Ecto neural progenitor cell (in vitro differentiated cells): ENCODE measurements around the gene RNF167.

ENCODE experiments used
- DNase-seq: peaks from one replicate; pipeline ENCODE4 v3.0.0-alpha.2; 2018; ENCODE audit warnings: low spot score

Gene RNF167

DNA sequence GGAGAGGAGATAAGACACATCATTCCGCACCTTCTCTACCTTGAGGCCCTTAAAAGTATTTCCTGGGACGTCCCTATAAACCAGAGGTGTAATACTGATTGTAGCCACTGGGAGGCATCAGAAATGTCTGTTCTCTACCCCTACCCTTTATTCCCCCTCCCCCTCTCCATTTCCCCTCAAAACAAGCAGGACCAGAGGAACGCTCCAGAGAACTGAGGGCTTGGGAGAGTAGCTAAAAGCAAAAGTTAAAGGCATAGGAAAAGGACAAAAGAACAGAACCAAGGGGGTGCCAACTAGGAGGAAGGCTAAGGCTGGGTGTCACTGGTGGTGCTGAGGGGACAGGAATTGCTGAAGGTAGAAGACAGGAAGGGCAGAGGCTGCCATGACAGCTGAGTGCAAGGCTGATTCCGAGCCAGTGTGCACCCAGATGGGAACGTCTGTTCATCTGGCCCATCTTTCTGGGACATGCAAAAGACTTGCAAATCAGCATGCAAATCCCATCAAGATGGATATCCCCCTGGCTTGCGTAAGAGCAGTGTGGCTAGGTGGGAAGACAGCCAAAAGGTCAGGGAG lies 40.7 kb downstream of the RNF167 start:
- DNase-seq = no peak

DNA sequence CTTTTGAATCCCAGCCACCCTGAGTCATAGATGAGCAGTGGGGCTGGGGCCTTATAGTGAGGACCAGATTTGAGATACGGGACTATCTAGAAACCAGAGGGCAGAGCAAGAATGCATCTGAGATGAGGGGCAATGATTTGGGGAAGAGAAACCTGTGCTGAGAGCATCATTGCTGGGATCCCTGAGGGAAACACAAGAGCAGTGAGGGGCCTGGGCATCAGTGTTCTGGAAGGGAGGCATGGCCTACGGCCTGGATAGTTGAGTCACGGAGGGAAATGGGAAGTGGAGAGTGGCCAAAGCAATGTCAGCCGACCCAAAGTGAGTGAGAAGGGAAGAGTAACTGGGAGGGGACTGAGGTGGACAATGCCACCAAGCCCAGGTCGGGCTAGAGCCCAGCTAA lies 42.2 kb downstream of the RNF167 start:
- DNase-seq = no peak

DNA sequence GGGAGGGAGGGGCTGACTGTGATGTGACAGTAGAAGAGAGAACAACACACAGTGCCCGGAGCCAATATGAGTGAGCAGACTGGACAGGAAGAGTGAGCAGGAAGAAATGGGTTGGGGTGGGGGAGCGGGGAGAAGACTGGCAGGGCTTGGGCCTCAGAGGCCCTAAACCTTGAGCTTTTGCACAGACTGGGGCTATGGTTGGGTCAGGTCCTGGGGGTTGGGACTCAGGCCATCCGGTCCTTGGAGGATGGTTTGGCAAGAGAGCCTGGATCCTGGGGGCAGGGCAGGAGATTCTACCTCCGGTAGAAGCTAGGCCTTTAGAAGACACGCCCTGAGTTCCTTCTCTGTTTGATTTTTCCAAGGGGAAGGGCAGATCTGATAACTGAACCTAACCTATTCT lies 46.3 kb downstream of the RNF167 start:
- no peak for DNase-seq

DNA sequence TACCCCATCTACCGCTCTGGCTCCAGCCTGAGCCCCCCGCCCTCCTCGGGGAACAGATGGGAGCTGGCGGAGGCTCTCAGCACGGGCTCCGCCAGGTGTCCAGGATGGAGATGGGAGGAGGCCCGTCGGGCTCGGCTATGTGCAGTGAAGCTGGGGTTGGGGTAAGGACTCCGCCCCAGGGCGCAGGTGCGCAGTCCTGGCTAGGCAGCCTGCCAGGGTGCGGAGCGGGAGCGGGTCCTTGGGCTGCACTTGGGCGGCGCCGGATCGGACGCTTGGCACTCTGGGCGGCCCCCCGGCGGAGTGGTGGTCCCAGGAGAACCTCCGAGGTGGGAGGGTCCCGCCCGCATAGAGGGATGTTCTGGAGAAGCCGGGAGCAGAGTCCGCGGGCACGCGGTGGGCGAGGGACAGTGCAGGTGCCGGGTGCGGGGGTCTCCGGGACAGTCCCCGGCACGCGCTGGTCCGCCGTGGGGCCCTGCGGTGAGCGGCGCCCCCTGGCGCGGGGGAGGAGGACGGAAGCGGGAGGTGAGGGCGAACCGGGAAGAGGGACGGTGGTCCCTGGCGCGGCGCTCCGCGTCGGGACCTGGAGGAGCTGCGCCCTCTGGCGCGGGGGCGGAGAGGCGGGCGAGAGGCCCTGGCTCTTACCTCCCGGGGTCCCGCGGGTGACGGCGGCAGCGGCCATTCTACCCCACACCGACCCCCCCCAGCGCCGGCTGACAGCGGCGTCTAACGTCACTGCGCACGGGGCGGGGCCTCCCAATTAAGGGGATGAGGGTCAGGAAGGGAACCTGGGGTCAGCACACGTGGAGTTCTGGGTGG lies 47.1 kb downstream of the RNF167 start, which contains the start of gene CAMTA2:
Gene CAMTA2 (minus strand): TSS at position 725 of the 816 bp plus-strand sequence. CDS start 1,453 bp downstream, outside the sequence.
- peak; percentile 92 for DNase-seq

DNA sequence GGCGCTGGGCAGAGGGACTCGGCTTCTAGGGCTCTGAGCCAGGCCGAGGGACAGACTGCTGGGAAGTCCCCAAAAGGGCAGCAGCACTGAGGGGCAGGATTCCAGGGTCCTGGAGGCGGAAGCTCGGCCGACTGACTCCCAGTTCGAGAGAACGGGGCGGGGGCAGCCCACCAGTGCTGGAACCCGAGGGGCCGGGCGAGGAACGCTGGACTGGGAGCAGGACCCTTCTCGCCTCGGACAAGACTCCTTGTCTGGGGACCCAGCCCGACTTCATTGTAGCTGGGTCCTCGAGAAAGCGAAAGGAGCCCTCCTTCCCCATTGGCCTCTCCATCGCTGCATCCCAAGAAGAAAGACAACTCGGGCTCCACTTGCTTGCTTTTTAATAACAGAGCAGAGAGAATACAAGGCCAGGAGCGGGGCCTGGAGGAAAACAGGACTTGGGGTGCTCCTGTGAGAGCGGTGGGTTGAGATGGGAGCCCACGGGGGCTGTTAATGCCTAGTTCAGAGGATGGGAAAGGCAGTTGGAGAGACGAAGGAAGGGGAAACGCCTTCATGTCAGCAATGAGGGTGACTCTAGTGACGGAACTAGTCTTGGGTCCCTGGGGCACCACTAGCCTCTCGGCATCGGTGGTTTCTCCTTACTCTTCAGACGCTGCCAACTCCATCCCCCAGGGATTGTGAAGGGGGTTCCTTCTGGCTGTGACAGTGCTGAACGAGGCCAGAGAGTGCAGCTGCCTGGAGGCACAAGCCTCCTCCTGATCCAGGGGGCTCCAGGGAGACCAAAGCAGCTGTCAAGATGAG lies 47.9 kb downstream of the RNF167 start:
- no peak for DNase-seq

DNA sequence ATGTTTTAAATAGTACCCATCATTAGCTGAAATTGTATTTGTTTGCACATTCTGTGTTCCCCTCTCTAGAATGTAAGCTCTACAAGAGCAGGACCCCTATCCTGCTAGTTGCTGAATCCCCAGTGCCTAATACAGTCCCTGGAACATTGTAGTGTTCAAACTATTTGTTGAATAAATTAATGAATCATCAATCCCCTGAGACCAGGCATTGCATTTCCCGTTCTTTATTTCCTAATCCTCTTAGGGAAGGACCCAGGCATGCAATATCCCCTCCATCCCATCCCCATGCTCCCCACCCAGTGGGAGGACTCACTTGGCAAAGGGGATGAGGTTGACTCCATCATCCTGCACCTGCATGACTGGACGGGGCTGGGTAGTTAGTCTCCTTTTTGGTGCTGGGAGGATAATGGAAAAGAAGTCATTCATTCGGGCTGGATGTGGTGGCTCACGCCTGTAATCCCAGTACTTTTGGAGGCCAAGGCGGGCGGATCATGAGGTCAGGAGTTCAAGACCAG lies 54.1 kb downstream of the RNF167 start:
- no peak for DNase-seq
